GM06990 (cell line): ENCODE data around the gene GH2.
A peak's percentile ranks its signal among the peaks of the same experiment; 100 is the strongest.
"Not testable (repeated sequence)": the region's sequence is repeated elsewhere in the genome, so short reads cannot be mapped to it uniquely, and the experiment has no call there.

Experiments used
- DNase-seq: peaks from one replicate; pipeline ENCODE4 v3.0.0-alpha.2; 2011; ENCODE audit not compliant: insufficient read length; ENCODE audit errors: extremely low read depth
- H3K27me3 ChIP-seq: replicated peaks from 2 replicates; pipeline ENCODE4 v1.6.0; 2011; ENCODE audit warnings: low read length; ENCODE audit not compliant: control insufficient read depth, insufficient read depth
- H3K36me3 ChIP-seq: 2 replicates; pipeline ENCODE4 v1.5.1; 2011; ENCODE audit warnings: low read length; ENCODE audit not compliant: control insufficient read depth, insufficient read depth
- H3K4me3 ChIP-seq: replicated peaks from 2 replicates; pipeline ENCODE4 v1.5.1; 2011; ENCODE audit warnings: low read depth, mild to moderate bottlenecking, control low read depth, low read length
- CTCF ChIP-seq: IDR thresholded peaks from 2 replicates; pipeline ENCODE4 v1.5.1; 2011; ENCODE audit warnings: low read length, control low read depth, mild to moderate bottlenecking, inconsistent platforms; ENCODE audit not compliant: insufficient read depth, poor library complexity, severe bottlenecking

The GH2 gene

GRCh38 chr17:63871646-63872365 is 9.9 kb downstream of the GH2 start:
- H3K27me3 ChIP-seq, DNase-seq, H3K36me3 ChIP-seq, H3K4me3 ChIP-seq: not testable (repeated sequence)

- H3K36me3 ChIP-seq, DNase-seq, H3K27me3 ChIP-seq: not testable (repeated sequence)
These were observed 11.5 kb downstream of the GH2 start for GRCh38 chr17:63870292-63870665.

GRCh38 chr17:63869491-63870291 is 12.1 kb downstream of the GH2 start:
- H3K27me3 ChIP-seq, H3K4me3 ChIP-seq, H3K36me3 ChIP-seq, DNase-seq: not testable (repeated sequence)
- peak; percentile 26 for TF ChIP-seq CTCF

More at GRCh38 chr17:63870292-63870665, 11.5 kb downstream of the GH2 start:
- H3K4me3 ChIP-seq, result not testable (repeated sequence)

GRCh38 chr17:63866625-63867024 is 15.1 kb downstream of the GH2 start:
- DNase-seq, H3K36me3 ChIP-seq, H3K27me3 ChIP-seq, H3K4me3 ChIP-seq: not testable (repeated sequence)
- peak; percentile 28 for TF ChIP-seq CTCF

- H3K27me3 ChIP-seq, result peaks cover 3% of the 10 kb centered on the region; the same call in 1 of the 2 replicates
- TF ChIP-seq CTCF, result no peak
- H3K4me3 ChIP-seq, result no peak overlapping the region
- no peak for DNase-seq
- H3K36me3 ChIP-seq, result no peaks in the 10 kb centered on the region
These were observed 22.5 kb downstream of the GH2 start for GRCh38 chr17:63859257-63859656.

- H3K36me3 ChIP-seq, H3K27me3 ChIP-seq, DNase-seq, H3K4me3 ChIP-seq: not testable (repeated sequence)
These were observed 25.3 kb downstream of the GH2 start for GRCh38 chr17:63856425-63856824.

GRCh38 chr17:63855185-63855584 is 26.6 kb downstream of the GH2 start:
- no peak for DNase-seq
- TF ChIP-seq CTCF, result no peak
- no peaks in the 10 kb centered on the region for H3K36me3 ChIP-seq
- H3K4me3 ChIP-seq, result no peak overlapping the region
- H3K27me3 ChIP-seq, result peaks cover 3% of the 10 kb centered on the region; the same call in 1 of the 2 replicates
